KMS-11 (cell line): Measurements from ENCODE around the gene COQ8B.

Experiments used
- H2AFZ ChIP-seq: fragments of 200-600 bp; sonication (generic); 2 replicates; pipeline ENCODE4 v1.6.1; 2016; ENCODE audit warnings: antibody characterized with exemption, mixed run types, low read depth
- H3K27ac ChIP-seq: fragments of 200-600 bp; sonication (generic); 2 replicates; pipeline ENCODE4 v1.6.1; 2016; ENCODE audit warnings: mild to moderate bottlenecking, mixed run types
- H3K27me3 ChIP-seq: fragments of 200-600 bp; sonication (generic); 2 replicates; pipeline ENCODE4 v1.6.1; 2017; ENCODE audit warnings: mild to moderate bottlenecking, low read depth, mixed run types, moderate library complexity; ENCODE audit not compliant: insufficient read depth
- H3K36me3 ChIP-seq: fragments of 200-600 bp; sonication (generic); 2 replicates; pipeline ENCODE4 v1.6.1; 2017; ENCODE audit warnings: mild to moderate bottlenecking, mixed run types; ENCODE audit not compliant: insufficient read depth
- H3K4me1 ChIP-seq: fragments of 200-600 bp; sonication (generic); 2 replicates; pipeline ENCODE4 v1.6.1; 2016; ENCODE audit warnings: mild to moderate bottlenecking, low read depth, mixed run types; ENCODE audit not compliant: poor library complexity, severe bottlenecking
- H3K4me2 ChIP-seq: fragments of 200-600 bp; sonication (generic); 2 replicates; pipeline ENCODE4 v1.7.0; 2016; ENCODE audit warnings: mild to moderate bottlenecking, mixed run types
- H3K4me3 ChIP-seq: fragments of 200-600 bp; sonication (generic); IDR thresholded peaks from 2 replicates; pipeline ENCODE4 v1.6.1; 2017; ENCODE audit warnings: low read depth, low read length, mixed read lengths; ENCODE audit not compliant: insufficient read depth
- H3K79me2 ChIP-seq: fragments of 200-600 bp; sonication (generic); 2 replicates; pipeline ENCODE4 v1.6.1; 2016; ENCODE audit warnings: low read depth, mixed run types; ENCODE audit not compliant: insufficient read depth
- H3K9ac ChIP-seq: fragments of 200-600 bp; sonication (generic); 2 replicates; pipeline ENCODE4 v1.6.1; 2016; ENCODE audit warnings: mild to moderate bottlenecking, mixed run types
- H4K20me1 ChIP-seq: fragments of 200-600 bp; sonication (generic); 2 replicates; pipeline ENCODE4 v1.6.1; 2016; ENCODE audit warnings: mild to moderate bottlenecking, mixed run types; ENCODE audit not compliant: insufficient read depth
- TF ChIP-seq, protein P1 (sequence below): fragments of 200-600 bp; sonication (generic); conservative IDR thresholded peaks from 2 replicates; pipeline ENCODE4 v1.6.1; 2017; ENCODE audit warnings: low read depth, mild to moderate bottlenecking, antibody characterized with exemption, low read length, moderate library complexity, mixed read lengths

COQ8B gene

DNA sequence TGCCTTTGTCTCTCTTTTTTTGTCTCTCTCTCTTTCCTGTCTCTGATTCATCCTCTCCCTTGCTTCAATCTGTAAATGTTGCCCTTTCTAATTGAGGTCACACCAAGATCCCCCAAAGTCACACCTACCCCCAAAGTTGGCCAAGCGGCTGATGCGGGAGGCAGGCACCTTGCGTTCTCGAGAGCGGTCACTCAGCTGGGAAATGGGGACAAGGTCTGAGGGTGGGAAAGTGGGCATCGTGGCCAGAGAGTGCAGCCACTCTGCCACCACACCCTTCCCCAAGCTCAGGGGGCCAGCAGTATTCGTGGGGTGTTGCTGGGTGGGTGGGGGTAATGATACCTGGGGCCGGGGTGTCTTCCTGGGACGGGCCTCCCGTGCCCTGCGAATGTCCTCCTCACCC lies 2.7 kb downstream of the COQ8B start:
- Histone ChIP-seq H3K4me3 (no peak overlapping the region), H3K27me3 (no peaks in the 10 kb centered on the region), H3K9ac (no peak overlapping the region), H3K4me1 (peaks cover 36% of the 10 kb centered on the region), H4K20me1 (no peaks in the 10 kb centered on the region), H3K27ac (no peak overlapping the region), H2AFZ (no peak overlapping the region), H3K36me3 (no peaks in the 10 kb centered on the region), H3K4me2 (peak overlapping the region; percentile 95; the same call in 1 of the 2 replicates), H3K79me2 (peaks cover 8% of the 10 kb centered on the region; the same call in 1 of the 2 replicates)
- TF ChIP-seq, protein P1, sequence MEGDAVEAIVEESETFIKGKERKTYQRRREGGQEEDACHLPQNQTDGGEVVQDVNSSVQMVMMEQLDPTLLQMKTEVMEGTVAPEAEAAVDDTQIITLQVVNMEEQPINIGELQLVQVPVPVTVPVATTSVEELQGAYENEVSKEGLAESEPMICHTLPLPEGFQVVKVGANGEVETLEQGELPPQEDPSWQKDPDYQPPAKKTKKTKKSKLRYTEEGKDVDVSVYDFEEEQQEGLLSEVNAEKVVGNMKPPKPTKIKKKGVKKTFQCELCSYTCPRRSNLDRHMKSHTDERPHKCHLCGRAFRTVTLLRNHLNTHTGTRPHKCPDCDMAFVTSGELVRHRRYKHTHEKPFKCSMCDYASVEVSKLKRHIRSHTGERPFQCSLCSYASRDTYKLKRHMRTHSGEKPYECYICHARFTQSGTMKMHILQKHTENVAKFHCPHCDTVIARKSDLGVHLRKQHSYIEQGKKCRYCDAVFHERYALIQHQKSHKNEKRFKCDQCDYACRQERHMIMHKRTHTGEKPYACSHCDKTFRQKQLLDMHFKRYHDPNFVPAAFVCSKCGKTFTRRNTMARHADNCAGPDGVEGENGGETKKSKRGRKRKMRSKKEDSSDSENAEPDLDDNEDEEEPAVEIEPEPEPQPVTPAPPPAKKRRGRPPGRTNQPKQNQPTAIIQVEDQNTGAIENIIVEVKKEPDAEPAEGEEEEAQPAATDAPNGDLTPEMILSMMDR: no peak

DNA sequence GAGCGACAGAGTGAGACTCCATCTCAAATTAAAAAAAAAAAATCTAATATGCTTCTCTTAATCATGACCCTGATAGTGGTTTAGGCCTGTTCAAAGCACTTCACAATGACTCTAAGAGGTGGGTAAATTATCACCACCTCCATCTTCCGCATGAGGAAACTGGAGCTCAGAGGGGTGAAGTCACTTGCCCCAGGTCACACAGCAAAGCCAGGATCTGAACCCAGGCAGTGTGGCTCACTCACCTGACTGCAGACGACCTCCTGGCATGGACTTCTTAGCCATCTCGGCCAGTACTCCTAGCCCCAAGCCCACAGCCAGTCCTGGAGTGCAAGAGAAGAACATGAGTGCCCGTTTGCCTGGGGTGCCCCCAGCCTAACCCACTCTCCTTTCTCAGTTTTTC lies 6.9 kb downstream of the COQ8B start:
- H3K27ac ChIP-seq: no peak overlapping the region
- no peaks in the 10 kb centered on the region for H3K36me3 ChIP-seq

DNA sequence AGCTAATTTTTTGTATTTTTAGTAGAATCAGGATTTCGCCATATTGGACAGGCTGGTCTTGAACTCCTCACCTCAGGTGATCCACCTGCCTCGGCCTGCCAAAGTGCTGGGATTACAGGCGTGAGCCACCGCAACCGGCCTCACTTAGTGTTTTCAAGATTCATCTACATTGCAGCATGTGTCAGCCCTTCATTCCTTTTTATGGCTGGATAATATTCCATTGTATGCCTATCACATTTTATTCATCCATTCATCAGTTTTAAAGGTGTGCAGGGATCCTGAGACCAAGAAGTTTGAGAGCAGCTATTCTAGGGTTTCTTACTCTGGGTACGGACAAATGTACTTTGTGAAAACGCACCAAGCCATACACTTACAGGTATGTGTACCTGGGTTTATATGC lies 9.1 kb downstream of the COQ8B start:
- TF ChIP-seq, protein P1: no peak
- H3K27me3 ChIP-seq: no peaks in the 10 kb centered on the region
- H3K4me3 ChIP-seq: no peak overlapping the region
- no peaks in the 10 kb centered on the region for H4K20me1 ChIP-seq
- no peaks in the 10 kb centered on the region for H3K36me3 ChIP-seq
- H3K27ac ChIP-seq: no peak overlapping the region
- no peak overlapping the region for H3K9ac ChIP-seq
- H3K79me2 ChIP-seq: no peaks in the 10 kb centered on the region
- no peak overlapping the region for H3K4me2 ChIP-seq
- no peaks in the 10 kb centered on the region for H3K4me1 ChIP-seq
- H2AFZ ChIP-seq: no peak overlapping the region

More for the DNA sequence above, 6.9 kb downstream of the COQ8B start:
- Histone ChIP-seq H3K4me3 (no peak overlapping the region), H3K4me2 (no peak overlapping the region), H2AFZ (no peak overlapping the region), H3K4me1 (peaks cover 9% of the 10 kb centered on the region), H4K20me1 (no peaks in the 10 kb centered on the region), H3K9ac (no peak overlapping the region), H3K27me3 (no peaks in the 10 kb centered on the region), H3K79me2 (no peaks in the 10 kb centered on the region)
- TF ChIP-seq, protein P1: no peak

DNA sequence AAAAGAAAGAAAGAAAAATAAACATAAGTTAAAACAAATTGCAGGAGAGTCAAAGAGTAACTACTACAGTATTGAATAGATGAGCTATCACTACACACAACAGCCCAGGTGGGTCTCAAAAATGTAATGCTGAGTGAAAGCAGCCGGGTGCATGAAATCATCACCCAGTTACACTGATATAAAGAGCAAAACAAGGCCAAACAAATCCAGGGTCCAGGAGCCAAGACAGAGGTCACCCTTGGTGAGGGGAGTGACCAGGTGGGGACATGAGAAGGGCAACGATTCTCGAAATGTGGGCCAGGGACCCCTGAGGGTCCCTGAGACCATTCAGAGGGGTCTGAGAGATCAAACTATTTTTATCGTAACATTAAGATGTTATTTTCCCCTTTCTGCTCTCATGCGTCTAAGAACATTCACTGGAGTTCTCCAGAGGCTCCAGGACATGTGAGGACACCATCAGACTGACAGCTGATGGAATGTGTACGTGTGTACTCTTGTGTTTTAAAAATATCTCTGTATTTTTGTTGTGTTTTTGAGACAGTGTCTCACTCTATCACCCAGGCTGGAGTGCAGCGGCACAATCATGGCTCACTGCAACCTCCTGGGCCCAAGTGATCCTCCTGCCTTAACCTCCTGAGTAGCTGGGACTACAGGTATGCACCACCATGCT lies 10.6 kb downstream of the COQ8B start:
- Histone ChIP-seq H2AFZ (no peak overlapping the region), H3K4me1 (no peaks in the 10 kb centered on the region), H3K27me3 (no peaks in the 10 kb centered on the region), H3K36me3 (no peaks in the 10 kb centered on the region), H3K79me2 (no peaks in the 10 kb centered on the region), H3K9ac (no peak overlapping the region), H3K27ac (no peak overlapping the region), H3K4me3 (no peak overlapping the region), H4K20me1 (no peaks in the 10 kb centered on the region), H3K4me2 (no peak overlapping the region)
- TF ChIP-seq, protein P1: no peak
